RCC 7860 (cell line): ENCODE data around the gene EXOC1.
"Not testable (repeated sequence)": the region's sequence is repeated elsewhere in the genome, so short reads cannot be mapped to it uniquely, and the experiment has no call there.

ENCODE experiments used
- DNase-seq: peaks from one replicate; pipeline ENCODE4 v3.0.0-alpha.2; 2015; ENCODE audit warnings: low spot score
- FAIRE-seq: peaks from 2 replicates; lab custom pipeline; 2012; peaks lifted over from hg19 to GRCh38; lab: Jason Lieb, UNC

EXOC1 gene

DNA sequence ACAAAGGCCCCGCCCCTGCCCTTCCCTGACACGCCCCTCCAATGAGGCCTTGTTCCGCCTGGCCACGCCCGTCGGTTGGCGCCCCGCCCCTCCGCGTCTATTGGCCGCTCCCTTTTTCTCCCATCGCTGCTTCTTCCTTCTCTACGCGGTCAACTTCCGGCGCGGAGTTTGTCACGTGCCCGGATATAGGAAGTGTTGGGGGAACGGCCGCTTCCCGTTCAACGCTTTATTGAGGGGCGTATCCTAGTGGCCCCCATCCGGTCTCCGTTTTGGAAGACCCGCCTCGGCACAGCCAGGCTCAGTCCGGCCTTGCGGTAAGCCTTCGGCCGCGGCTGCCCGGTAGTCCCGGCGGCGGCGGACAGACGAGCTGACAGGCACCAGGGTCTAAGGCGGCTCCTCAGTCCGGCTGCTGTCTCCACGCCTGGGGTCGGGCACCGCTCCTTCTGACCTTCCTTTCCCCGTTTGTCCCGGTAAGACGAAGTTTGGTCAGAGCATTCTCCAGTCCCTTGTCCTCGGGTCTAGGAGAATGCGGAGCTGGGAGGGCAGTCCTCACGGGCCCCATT lies at the start of gene EXOC1:
EXOC1 (plus strand) TSS at position 165 of the 563 bp plus-strand sequence. CDS start 4,676 bp downstream, outside the sequence.
- FAIRE-seq: peak; percentile 90
- peak; percentile 90 for DNase-seq

DNA sequence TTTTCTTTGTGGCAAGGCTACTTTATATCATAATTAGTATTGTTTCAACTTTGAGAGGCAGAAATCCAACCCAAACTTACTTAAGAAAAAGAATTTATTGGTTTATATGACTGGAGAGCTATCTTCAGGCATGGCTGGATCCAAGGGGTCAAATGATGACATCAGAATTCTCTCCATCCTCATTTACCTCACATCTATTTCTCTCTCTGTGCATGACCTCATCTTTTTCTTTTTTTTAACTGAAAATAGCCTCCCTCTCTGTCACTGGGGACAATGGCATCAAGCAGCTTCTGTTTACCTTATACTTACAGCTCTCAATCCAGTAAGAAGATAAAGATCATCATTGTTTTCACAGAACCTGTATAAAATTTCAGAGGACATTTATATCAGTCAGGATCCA lies 45.9 kb upstream of the EXOC1 start:
- no peak for DNase-seq
- FAIRE-seq: no peak

GRCh38 chr4:55808186-55808585 lies 45.3 kb upstream of the EXOC1 start:
- no peak for DNase-seq

DNA sequence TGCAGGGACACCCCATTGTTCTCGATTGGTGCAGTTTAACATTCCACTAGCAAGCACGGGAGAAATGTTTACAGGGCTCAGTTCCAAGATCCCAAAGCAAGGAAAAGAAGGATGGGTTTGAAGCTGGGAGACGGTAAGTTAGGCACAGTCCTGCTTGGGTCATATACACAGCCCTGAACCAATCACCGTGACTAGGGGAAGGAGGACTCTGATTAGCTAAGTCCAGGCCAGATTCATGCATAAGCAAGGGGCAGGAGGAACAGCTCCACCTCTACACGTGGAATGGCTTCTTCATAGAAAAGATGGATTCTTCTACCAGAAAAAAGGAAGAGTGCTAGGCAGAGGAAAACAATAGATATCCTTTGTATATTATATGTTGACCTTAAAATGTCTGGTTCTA lies 44.8 kb upstream of the EXOC1 start:
- no peak for DNase-seq
- FAIRE-seq: no peak

More at GRCh38 chr4:55808186-55808585, 45.3 kb upstream of the EXOC1 start:
- FAIRE-seq: no peak

DNA sequence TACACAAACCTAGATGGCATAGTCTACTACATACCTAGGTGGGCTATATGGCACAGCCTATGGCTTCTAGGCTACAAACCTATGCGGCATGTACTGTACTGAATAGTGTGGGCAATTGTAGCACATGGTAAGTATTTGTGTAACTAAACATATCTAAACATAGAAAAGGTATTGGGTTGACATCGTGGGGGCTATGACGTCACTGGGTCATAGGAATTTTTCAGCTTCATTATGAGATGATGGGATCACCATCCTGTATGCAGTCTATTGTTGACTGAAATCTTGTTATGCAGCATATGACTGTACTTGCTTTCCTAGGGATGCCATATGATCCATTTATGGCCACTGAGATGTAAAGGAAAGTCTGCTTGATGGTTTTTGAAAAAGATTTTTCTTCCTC lies 35.8 kb upstream of the EXOC1 start:
- FAIRE-seq (no peak), DNase-seq (no peak)

GRCh38 chr4:55819634-55820033 lies 33.8 kb upstream of the EXOC1 start, which contains the start of gene EXOC1L:
EXOC1L (plus strand) TSS chr4:55819790; CDS start chr4:55820027, 237 bp downstream.
- no peak for DNase-seq
- FAIRE-seq: no peak

GRCh38 chr4:55820279-55820678 lies 33.2 kb upstream of the EXOC1 start:
- DNase-seq (no peak), FAIRE-seq (no peak)

- no peak for DNase-seq
- FAIRE-seq: no peak
Measured at GRCh38 chr4:55822329-55822728, 31.1 kb upstream of the EXOC1 start.

DNA sequence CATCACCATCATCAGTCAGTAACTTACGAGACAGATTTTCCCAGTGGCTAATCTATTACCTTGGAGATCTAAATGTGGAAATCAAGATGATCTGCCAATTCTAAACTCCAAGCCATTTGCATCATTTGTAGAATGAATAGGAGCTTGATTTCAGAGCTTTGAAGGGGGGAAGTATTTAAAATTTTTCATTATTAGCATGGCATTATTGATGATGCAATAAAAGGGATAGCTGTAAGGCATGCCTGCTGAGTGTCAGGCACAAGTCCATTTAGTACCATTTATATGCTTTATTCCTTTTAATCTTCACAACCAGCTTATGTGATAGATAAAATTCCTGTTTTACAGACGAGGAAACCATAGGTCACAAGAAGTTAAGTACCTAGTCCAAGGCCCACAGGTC lies 28.6 kb upstream of the EXOC1 start:
- DNase-seq: no peak
- FAIRE-seq: no peak

DNA sequence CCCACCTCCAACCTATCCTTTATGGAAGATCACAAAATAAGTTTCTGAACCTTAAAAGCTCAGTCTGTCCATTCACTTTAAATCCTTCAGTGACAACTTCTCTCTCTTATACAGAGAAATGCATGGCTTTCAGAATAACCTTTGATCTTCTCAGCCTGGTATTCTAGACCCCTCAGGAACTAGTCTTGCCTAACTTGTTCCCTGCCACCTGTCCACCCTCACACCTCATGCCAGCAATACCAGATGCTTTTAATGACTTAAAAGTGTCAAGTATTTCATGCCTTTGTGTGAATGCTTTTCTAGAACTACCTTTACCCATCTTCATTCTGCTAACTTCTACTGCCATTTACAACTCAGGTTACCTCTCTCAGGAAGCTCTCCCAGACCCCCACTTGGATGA lies 26.5 kb upstream of the EXOC1 start:
- FAIRE-seq: no peak
- DNase-seq: no peak

GRCh38 chr4:55827582-55827981 lies 25.9 kb upstream of the EXOC1 start:
- FAIRE-seq: no peak

DNA sequence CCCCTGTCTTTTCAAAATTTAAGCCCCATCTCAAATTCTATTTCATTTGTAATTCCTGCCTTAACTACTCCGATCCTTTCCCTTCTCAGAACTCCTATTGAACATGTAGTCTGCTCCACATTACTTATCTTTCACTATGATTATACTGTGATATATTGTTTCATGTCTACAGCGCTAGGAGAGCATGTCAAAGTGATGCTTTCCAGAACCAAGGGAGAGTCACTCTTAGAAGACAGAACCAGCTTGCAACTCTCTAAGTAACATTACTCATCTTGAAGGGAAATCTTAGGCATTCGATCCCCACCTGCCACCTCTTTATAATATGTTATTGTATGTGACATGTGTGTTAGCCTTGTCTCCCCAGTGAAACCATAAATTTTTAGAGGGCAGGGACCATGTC lies 23.4 kb upstream of the EXOC1 start:
- no peak for DNase-seq
- FAIRE-seq: no peak

More at GRCh38 chr4:55827582-55827981, 25.9 kb upstream of the EXOC1 start:
- DNase-seq: no peak

- FAIRE-seq (no peak), DNase-seq (no peak)
Measured at GRCh38 chr4:55830716-55831115, 22.7 kb upstream of the EXOC1 start.

GRCh38 chr4:55834086-55834795 lies 19.2 kb upstream of the EXOC1 start:
- DNase-seq: no peak
- FAIRE-seq: no peak

DNA sequence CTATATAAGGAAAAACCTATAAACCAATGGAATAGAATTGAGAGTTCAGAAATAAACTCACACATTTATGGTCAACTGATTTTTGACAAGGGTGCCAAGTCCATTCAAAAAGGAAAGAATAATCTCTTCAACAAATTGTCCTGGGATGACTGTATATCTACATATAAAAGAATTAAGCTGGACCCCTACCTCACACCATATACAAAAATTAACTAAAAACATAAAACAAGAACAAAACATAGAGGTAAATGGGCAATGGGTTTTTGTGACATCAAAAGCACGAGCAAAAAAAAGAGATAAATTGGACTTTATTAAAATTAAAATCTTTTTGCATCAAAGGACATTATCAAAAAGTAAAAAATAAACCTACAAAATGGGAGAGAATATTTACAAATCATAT lies 15.5 kb upstream of the EXOC1 start:
- DNase-seq: no peak
- no peak for FAIRE-seq

DNA sequence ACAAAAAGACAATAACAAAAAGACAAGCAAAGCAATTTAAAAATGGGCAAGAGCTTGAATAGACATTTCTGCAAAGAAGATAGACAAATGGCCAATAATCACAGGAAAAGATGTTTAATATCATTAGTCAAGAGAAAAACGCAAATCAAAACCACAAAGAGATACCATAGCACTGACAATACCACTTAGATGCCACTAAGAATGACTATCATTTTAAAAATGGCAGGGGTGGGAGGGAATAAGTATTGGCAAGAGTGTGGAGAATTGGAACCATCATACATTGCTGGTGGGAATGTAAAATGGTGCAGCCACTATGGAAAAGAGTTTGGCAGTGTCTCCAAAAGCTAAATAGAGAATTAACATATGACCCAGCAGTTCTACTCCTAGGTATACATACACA lies 15.1 kb upstream of the EXOC1 start:
- DNase-seq: no peak
- no peak for FAIRE-seq

DNA sequence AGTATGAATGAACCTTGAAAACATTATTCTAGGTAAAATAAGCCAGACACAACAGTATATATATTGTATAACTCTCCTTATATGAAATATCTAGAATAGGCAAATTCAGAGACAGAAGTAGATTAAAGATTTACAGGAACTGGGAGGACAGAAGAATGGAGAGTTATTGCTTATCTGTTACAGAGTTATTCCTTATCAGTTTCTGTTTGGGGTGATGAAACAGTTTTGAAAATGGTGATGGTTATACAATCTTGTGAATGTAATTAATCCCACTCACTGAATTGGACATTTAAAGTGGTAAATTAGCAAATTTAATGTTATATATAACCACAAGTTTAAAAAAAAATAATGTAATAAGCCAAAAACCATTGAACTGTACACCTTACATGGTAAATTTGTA lies 14.5 kb upstream of the EXOC1 start:
- no peak for DNase-seq

DNA sequence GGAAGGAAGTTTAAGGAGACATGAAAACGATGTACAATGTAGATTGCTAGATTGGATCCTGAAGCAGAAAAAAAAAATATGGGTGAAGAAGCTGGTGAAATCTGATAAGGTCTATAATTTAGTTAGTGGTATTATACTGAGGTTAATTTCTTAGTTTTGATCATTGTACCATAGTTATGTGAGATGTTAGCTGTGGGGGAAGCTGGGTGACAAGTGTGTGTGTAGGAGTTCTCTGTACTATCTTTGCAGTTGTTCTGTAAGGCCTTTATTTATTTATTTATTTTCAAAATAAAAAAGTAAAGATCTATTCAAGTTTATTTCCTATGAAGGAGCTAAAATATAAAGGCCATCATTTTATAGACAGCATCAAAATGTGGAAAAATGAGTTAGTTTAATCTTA lies 12.5 kb upstream of the EXOC1 start:
- FAIRE-seq: no peak
- DNase-seq: no peak

More for the DNA sequence above, 14.5 kb upstream of the EXOC1 start:
- no peak for FAIRE-seq

- DNase-seq, FAIRE-seq: not testable (repeated sequence)
Measured at GRCh38 chr4:55841373-55842239, 11.8 kb upstream of the EXOC1 start.

DNA sequence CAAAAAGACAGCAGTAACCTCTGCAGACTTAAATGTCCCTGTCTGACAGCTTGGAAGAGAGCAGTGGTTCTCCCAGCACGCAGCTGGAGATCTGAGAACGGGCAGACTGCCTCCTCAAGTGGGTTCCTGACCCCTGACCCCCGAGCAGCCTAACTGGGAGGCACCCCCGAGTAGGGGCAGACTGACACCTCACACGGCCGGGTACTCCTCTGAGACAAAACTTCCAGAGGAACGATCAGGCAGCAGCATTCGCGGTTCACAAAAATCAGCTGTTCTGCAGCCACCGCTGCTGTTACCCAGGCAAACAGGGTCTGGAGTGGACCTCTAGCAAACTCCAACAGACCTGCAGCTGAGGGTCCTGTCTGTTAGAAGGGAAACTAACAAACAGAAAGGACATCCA lies 11.1 kb upstream of the EXOC1 start:
- DNase-seq, FAIRE-seq: not testable (repeated sequence)

DNA sequence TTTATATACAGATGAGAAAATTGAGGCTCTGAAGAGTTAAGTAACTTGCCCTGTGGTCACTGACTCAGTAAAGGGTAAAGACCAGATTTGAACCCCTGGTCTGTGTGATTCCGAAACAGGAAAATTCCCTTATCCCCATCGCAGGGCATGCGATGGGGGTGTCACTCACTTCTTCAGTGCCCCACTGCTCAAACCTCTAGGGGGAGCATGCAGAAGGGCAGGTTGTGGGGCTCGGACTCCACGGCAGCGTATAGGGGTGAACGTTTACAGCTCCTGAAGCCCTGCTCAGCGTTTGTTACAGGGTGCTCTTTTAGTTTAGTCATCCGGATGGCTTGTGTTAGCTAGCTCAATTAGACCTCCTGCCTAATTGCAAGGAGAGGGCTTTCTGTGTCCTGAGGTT lies 3.7 kb upstream of the EXOC1 start:
- FAIRE-seq (no peak), DNase-seq (no peak)

- FAIRE-seq (no peak), DNase-seq (no peak)
Measured at GRCh38 chr4:55851885-55852284, 1.6 kb upstream of the EXOC1 start.
